SK-N-SH (cell line): ENCODE measurements around the gene PIGA. TPM values are rescaled to one million over a fixed set of nuclear protein-coding genes. Genes with fewer than 3 reads are reported as not detected.

Source experiments
- CTCF ChIA-PET: fragments of 300-600, 350-600 bp; formaldehyde crosslinking; extraction: SDS; loops from one replicate; lab custom pipeline; 2021; lab: Yijun Ruan, JAX
- POLR2A ChIA-PET: fragments of 350-600 bp; sonication (Branson Sonifier 250); formaldehyde crosslinking; extraction: SDS; loops from one replicate; lab custom pipeline; 2020; ENCODE audit warnings: antibody characterized with exemption, inconsistent platforms; lab: Yijun Ruan, JAX
- DNase-seq: peaks from one replicate; pipeline ENCODE4 v3.0.0; 2012
- H2AFZ ChIP-seq: fragments of 200-600 bp; sonication (generic); 2 replicates; pipeline ENCODE4 v1.8.1; 2016; ENCODE audit warnings: antibody characterized with exemption, mild to moderate bottlenecking, low read depth
- H3F3A ChIP-seq: fragments of 200-600 bp; sonication (generic); replicated peaks from 2 replicates; pipeline ENCODE3; 2016; ENCODE audit warnings: antibody characterized with exemption, mild to moderate bottlenecking; ENCODE audit not compliant: insufficient read depth
- H3K27ac ChIP-seq, 2 experiments: fragments of 200-500 bp in 1 of 2; fragments of 200-600 bp in 1 of 2; sonication (Bioruptor generic) in 1 of 2; sonication (generic), shearing (Covaris generic) in 1 of 2; 2 replicates each; pipeline versions ENCODE4 v1.5.1 to v1.6.1; 2014 to 2016; ENCODE audit warnings: low read depth in 2 of 2, inconsistent platforms in 1 of 2, low read length in 1 of 2, mild to moderate bottlenecking in 1 of 2, mixed read lengths in 1 of 2
- H3K27me3 ChIP-seq: fragments of 200-600 bp; sonication (generic), shearing (Covaris generic); 2 replicates; pipeline ENCODE4 v1.6.1; 2016; ENCODE audit warnings: mixed run types; ENCODE audit not compliant: insufficient read depth
- H3K36me3 ChIP-seq, 2 experiments: fragments of 200-500 bp in 1 of 2; fragments of 200-600 bp in 1 of 2; sonication (Bioruptor generic) in 1 of 2; sonication (generic) in 1 of 2; replicated peaks in 1 of 2; 2 replicates each; pipeline versions ENCODE3 to v1.5.1; 2014 to 2016; ENCODE audit warnings: low read length in 1 of 2, mild to moderate bottlenecking in 1 of 2; ENCODE audit not compliant: insufficient read depth in 2 of 2, control insufficient read depth in 1 of 2
- H3K4me1 ChIP-seq, 2 experiments: fragments of 200-500 bp in 1 of 2; fragments of 200-600 bp in 1 of 2; sonication (Bioruptor generic) in 1 of 2; sonication (generic), shearing (Covaris generic) in 1 of 2; 2 replicates each; pipeline versions ENCODE4 v1.5.1 to v1.6.1; 2014 to 2016; ENCODE audit warnings: low read depth in 1 of 2, low read length in 1 of 2, mixed run types in 1 of 2; ENCODE audit not compliant: insufficient read depth in 2 of 2, control insufficient read depth in 1 of 2
- H3K4me2 ChIP-seq: fragments of 200-600 bp; sonication (generic), shearing (Covaris generic); 2 replicates; pipeline ENCODE4 v1.6.1; 2017; ENCODE audit warnings: mixed run types
- H3K4me3 ChIP-seq, 2 experiments: fragments of 200-500 bp in 1 of 2; fragments of 200-600 bp in 1 of 2; sonication (Bioruptor generic) in 1 of 2; sonication (generic), shearing (Covaris generic) in 1 of 2; 2 replicates each; pipeline versions ENCODE4 v1.5.1 to v1.8.1; 2014 to 2016; ENCODE audit warnings: low read depth in 2 of 2, inconsistent platforms in 1 of 2, low read length in 1 of 2, mild to moderate bottlenecking in 1 of 2, mixed read lengths in 1 of 2, moderate library complexity in 1 of 2
- H3K79me2 ChIP-seq: fragments of 200-600 bp; sonication (generic); 2 replicates; pipeline ENCODE4 v1.8.1; 2017; ENCODE audit warnings: mild to moderate bottlenecking; ENCODE audit not compliant: insufficient read depth
- H3K9ac ChIP-seq: fragments of 200-600 bp; sonication (generic); 2 replicates; pipeline ENCODE4 v1.6.1; 2017; ENCODE audit warnings: mixed run types
- H3K9me2 ChIP-seq: fragments of 200-600 bp; sonication (generic); 2 replicates; pipeline ENCODE4 v1.6.1; 2017; ENCODE audit warnings: mixed run types
- H3K9me3 ChIP-seq: fragments of 200-600 bp; sonication (generic); 2 replicates; pipeline ENCODE4 v1.6.1; 2017; ENCODE audit warnings: mixed run types, mild to moderate bottlenecking, moderate library complexity
- H4K20me1 ChIP-seq: fragments of 200-600 bp; sonication (generic); 2 replicates; pipeline ENCODE4 v1.6.1; 2017; ENCODE audit warnings: mild to moderate bottlenecking, mixed run types; ENCODE audit not compliant: insufficient read depth
- ELF1 ChIP-seq: IDR thresholded peaks from 2 replicates; pipeline ENCODE4 v1.4.0; 2012
- EP300 ChIP-seq, 2 experiments: IDR thresholded peaks; 2 replicates each; pipeline versions ENCODE4 v1.4.0 to v1.6.1; 2012; ENCODE audit warnings: borderline replicate concordance in 1 of 2, low read depth in 1 of 2, low read length in 1 of 2
- EZH2phosphoT487 ChIP-seq: fragments of 200-600 bp; sonication (generic); IDR thresholded peaks from 2 replicates; pipeline ENCODE4 v1.6.1; 2017; ENCODE audit warnings: low read depth, mixed run types, mild to moderate bottlenecking, antibody characterized with exemption, moderate library complexity, borderline replicate concordance
- GABPA ChIP-seq: IDR thresholded peaks from 2 replicates; pipeline ENCODE4 v1.4.0; 2012; ENCODE audit warnings: low read depth, mild to moderate bottlenecking
- MXI1 ChIP-seq: IDR thresholded peaks from 2 replicates; pipeline ENCODE4 v1.6.1; 2012; ENCODE audit warnings: mild to moderate bottlenecking, low read depth, low read length, improper control_type of control experiment
- POLR2AphosphoS5 ChIP-seq: IDR thresholded peaks from 2 replicates; pipeline ENCODE4 v1.6.1; 2012; ENCODE audit warnings: low read depth, low read length
- RAD21 ChIP-seq: IDR thresholded peaks from 2 replicates; pipeline ENCODE4 v1.6.1; 2012; ENCODE audit warnings: mild to moderate bottlenecking, low read length
- SIN3A ChIP-seq: IDR thresholded peaks from 2 replicates; pipeline ENCODE4 v1.6.1; 2012; ENCODE audit warnings: low read depth, mild to moderate bottlenecking, low read length, moderate library complexity, borderline replicate concordance
- SMC3 ChIP-seq: IDR thresholded peaks from 2 replicates; pipeline ENCODE4 v1.6.1; 2012; ENCODE audit warnings: low read depth, low read length, improper control_type of control experiment
- YY1 ChIP-seq: IDR thresholded peaks from 2 replicates; pipeline ENCODE4 v1.4.0; 2012; ENCODE audit warnings: low read depth, mild to moderate bottlenecking
- WGBS: methylation state at CpG from one replicate; pipeline ENCODE4 v1.1.6; 2017; ENCODE audit warnings: low lambda C conversion rate; 5-methylcytosine and 5-hydroxymethylcytosine counted together
- polyA plus RNA-seq, 3 experiments: library from polyadenylated mRNA; depleted of rRNA; stranded (reverse); fragments of >200 nt; gene quantifications; 2 replicates each; pipeline ENCODE4 v1.2.3, GENCODE V29; 2012
- TF ChIP-seq, protein P1 (sequence below): IDR thresholded peaks from 2 replicates; pipeline ENCODE4 v1.4.0; 2012; ENCODE audit warnings: low read depth, borderline replicate concordance
- TF ChIP-seq, protein P2 (sequence below): fragments of 200-600 bp; sonication (generic); IDR thresholded peaks from 2 replicates; pipeline ENCODE4 v1.6.1; 2017; ENCODE audit warnings: antibody characterized with exemption, mild to moderate bottlenecking, moderate library complexity

PIGA gene
- polyA plus RNA-seq, 1 of the 3 experiments (the other 2 are of a cell fraction): 2.8 TPM

DNA sequence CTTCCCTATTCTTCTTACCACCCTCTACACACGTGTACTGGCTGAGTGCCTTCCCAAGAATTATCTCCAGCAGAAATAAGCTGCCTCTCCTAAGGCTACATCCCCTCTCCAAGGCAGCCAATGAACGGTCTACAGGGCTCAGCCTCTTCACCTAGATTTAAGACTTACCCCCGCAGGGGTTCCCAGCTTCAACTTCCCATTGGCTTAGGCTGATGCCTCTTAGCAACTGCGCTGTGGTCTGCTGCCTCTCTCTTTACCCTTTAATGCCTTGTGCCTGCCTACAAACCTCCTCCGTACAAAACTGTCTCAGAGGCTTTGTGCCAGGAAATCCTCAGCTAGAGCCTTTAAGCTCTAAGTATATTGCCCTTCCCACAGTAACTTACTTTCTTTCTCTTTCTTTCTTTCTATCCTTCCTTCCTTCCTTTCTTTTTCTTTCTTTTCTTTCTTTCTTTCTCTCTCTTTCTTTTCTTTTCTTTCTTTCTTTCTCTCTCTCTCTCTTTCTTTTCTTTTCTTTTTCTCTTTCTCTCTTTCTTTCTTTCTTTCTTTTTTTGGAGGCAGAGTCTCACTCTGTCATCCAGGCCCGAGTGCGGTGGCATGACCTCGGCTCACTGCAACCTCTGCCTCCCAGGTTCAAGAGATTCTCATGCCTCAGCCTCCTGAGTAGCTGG lies 15.1 kb upstream of the PIGA start:
- H3K27me3 ChIP-seq: no peaks in the 10 kb centered on the region; the same call in 1 of the 2 replicates
- H3K4me3 ChIP-seq: no peak overlapping the region
- 68% methylated on average over 8 of the region's 8 CpGs for WGBS
- CTCF ChIA-PET: interaction anchor here (0.6 to 6.6 kb wide), 14 partner anchors 8 to 290 kb away, joined by 3 to 108 read pairs (median 6); partner anchors contain the start of gene PIGA
- POLR2A ChIA-PET: interaction anchor here (1.0 to 2.0 kb wide), 2 partner anchors 16 to 120 kb away, joined by 3 to 7 read pairs; no protein-coding TSS in a partner anchor
- no peak overlapping the region for H3K9ac ChIP-seq
- H3K79me2 ChIP-seq: no peaks in the 10 kb centered on the region
- TF ChIP-seq POLR2AphosphoS5 (no peak), GABPA (no peak), RAD21 (no peak), SIN3A (no peak), YY1 (no peak), ELF1 (no peak), EZH2phosphoT487 (no peak)
- H3F3A ChIP-seq: no peaks in the 10 kb centered on the region
- no peak overlapping the region for H2AFZ ChIP-seq
- H3K4me2 ChIP-seq: no peak overlapping the region
- DNase-seq: peak; percentile 10
- no peaks in the 10 kb centered on the region for H3K9me2 ChIP-seq
- H3K27ac ChIP-seq: peak overlapping the region in 1 of 2 experiments; percentile 93; a peak in 2 of 4 replicates
- H3K36me3 ChIP-seq: no peaks in the 10 kb centered on the region
- peaks cover 0 to 7% of the 10 kb centered on the region in 2 experiments; a peak in 2 of 4 replicates for H3K4me1 ChIP-seq
- H4K20me1 ChIP-seq: no peaks in the 10 kb centered on the region
- H3K9me3 ChIP-seq: no peaks in the 10 kb centered on the region

DNA sequence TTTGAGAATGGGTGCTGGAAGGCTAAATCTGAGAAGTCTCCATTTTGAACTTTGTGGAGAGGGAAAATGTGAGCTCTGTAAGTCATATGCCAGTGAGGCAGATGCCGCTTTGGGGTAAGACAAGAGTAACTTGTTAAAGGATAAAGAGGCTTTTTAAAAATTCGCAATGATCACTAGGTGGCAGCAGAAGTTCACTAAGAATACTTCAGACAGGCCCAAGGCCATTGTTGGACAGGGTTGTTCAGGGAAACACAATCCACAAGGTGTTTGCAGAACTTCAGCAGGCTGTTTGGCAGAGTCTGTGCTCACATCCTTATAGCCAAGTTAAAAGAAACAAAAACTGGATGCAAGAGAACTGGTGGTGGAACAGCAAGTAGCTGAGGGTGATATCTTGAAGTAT lies 13.7 kb upstream of the PIGA start:
- H3K36me3 ChIP-seq: no peaks in the 10 kb centered on the region
- no peaks in the 10 kb centered on the region for H3K9me3 ChIP-seq
- peaks cover 0 to 7% of the 10 kb centered on the region in 2 experiments; a peak in 2 of 4 replicates for H3K4me1 ChIP-seq
- peaks cover 4% of the 10 kb centered on the region; the same call in 1 of the 2 replicates for H3K27me3 ChIP-seq
- WGBS: 26% methylated on average over 2 of the region's 2 CpGs
- TF ChIP-seq, protein P1, sequence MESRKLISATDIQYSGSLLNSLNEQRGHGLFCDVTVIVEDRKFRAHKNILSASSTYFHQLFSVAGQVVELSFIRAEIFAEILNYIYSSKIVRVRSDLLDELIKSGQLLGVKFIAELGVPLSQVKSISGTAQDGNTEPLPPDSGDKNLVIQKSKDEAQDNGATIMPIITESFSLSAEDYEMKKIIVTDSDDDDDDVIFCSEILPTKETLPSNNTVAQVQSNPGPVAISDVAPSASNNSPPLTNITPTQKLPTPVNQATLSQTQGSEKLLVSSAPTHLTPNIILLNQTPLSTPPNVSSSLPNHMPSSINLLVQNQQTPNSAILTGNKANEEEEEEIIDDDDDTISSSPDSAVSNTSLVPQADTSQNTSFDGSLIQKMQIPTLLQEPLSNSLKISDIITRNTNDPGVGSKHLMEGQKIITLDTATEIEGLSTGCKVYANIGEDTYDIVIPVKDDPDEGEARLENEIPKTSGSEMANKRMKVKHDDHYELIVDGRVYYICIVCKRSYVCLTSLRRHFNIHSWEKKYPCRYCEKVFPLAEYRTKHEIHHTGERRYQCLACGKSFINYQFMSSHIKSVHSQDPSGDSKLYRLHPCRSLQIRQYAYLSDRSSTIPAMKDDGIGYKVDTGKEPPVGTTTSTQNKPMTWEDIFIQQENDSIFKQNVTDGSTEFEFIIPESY: no peak
- TF ChIP-seq EZH2phosphoT487 (no peak), SMC3 (peak; percentile 87), RAD21 (peak; percentile 91), EP300 (IDR thresholded peaks at IDR 0.05; ENCODE audit: borderline replicate concordance in 1 of 2, low read depth in 1 of 2, low read length in 1 of 2) (no peak), MXI1 (no peak)
- TF ChIP-seq, protein P2, sequence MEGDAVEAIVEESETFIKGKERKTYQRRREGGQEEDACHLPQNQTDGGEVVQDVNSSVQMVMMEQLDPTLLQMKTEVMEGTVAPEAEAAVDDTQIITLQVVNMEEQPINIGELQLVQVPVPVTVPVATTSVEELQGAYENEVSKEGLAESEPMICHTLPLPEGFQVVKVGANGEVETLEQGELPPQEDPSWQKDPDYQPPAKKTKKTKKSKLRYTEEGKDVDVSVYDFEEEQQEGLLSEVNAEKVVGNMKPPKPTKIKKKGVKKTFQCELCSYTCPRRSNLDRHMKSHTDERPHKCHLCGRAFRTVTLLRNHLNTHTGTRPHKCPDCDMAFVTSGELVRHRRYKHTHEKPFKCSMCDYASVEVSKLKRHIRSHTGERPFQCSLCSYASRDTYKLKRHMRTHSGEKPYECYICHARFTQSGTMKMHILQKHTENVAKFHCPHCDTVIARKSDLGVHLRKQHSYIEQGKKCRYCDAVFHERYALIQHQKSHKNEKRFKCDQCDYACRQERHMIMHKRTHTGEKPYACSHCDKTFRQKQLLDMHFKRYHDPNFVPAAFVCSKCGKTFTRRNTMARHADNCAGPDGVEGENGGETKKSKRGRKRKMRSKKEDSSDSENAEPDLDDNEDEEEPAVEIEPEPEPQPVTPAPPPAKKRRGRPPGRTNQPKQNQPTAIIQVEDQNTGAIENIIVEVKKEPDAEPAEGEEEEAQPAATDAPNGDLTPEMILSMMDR: peak; percentile 75
- TF ChIP-seq, all 33 proteins: peak for 3
- Histone ChIP-seq H2AFZ (no peak overlapping the region), H3K9me2 (no peaks in the 10 kb centered on the region), H3K79me2 (no peaks in the 10 kb centered on the region), H3K9ac (no peak overlapping the region), H3K4me3 (no peak overlapping the region), H3K4me2 (no peak overlapping the region), H3K27ac (peak overlapping the region in 1 of 2 experiments; percentile 93; a peak in 2 of 4 replicates), H4K20me1 (no peaks in the 10 kb centered on the region), H3F3A (no peaks in the 10 kb centered on the region)
- ChIA-PET CTCF (interaction anchor here (0.5 to 6.6 kb wide), 34 partner anchors 10 to 1320 kb away, joined by 3 to 108 read pairs (median 4); partner anchors contain the start of genes PIGA and PIR), POLR2A (interaction anchor here (0.9 to 2.0 kb wide), 3 partner anchors 17 to 121 kb away, joined by 3 to 7 read pairs (median 3); no protein-coding TSS in a partner anchor)
- DNase-seq: peak; percentile 62
